OCI-LY3 (cell line): Measurements from ENCODE around the gene PELI2.

Experiments
- CTCF ChIP-seq: fragments of 200-600, 300-600 bp; sonication (generic); IDR thresholded peaks from 2 replicates; pipeline ENCODE4 v1.5.1; 2014; ENCODE audit warnings: antibody characterized with exemption, low read length, low read depth
- EZH2phosphoT487 ChIP-seq: fragments of 200-600 bp; shearing (Covaris generic); IDR thresholded peaks from 2 replicates; pipeline ENCODE4 v1.6.1; 2018; ENCODE audit warnings: antibody characterized with exemption, mixed run types, low read depth

GRCh38 chr14:56197150-56197549, 78.9 kb downstream of the PELI2 start:
- TF ChIP-seq CTCF: no peak
- TF ChIP-seq EZH2phosphoT487: no peak
